ENCODE data around the gene SMIM17. TPM values are rescaled to one million over a fixed set of nuclear protein-coding genes. Genes with fewer than 3 reads are reported as not detected.

Gene SMIM17
- total RNA-seq, 1 experiment from 2014 or later = 0.28 TPM

GRCh38 chr19:56601375-56601774, 41.6 kb upstream of the SMIM17 start:
- Mint-ChIP-seq H3K36me3 (ENCODE audit: insufficient read depth in 1 of 3, low read depth in 3 of 3) (peaks cover 60 to 77% (median 72%) of the 10 kb centered on the region in 3 experiments), H3K4me1 (no peaks in the 10 kb centered on the region; a peak in 1 of 4 replicates), H3K9me3 (peaks cover 61 to 84% of the 10 kb centered on the region in 2 experiments), H3K27me3 (ENCODE audit: low read depth) (no peaks in the 10 kb centered on the region), H3K4me3 (no peak overlapping the region), H3K27ac (no peak overlapping the region; a peak in 1 of 7 replicates)
- no peak overlapping the region for H3K4ac ChIP-seq (ENCODE audit: low read depth, low read length)
- H3K4me2 ChIP-seq (ENCODE audit: insufficient read depth, insufficient read length, low read length) = no peak overlapping the region
- no peak overlapping the region for H2AK5ac ChIP-seq (ENCODE audit: insufficient read length, low read length)
- no peak overlapping the region for H2BK20ac ChIP-seq (ENCODE audit: low read depth, low read length, poor library complexity, severe bottlenecking)
- no peak overlapping the region for H2BK5ac ChIP-seq (ENCODE audit: insufficient read length, low read length)
- H2BK120ac ChIP-seq (ENCODE audit: low read depth, low read length, poor library complexity, severe bottlenecking) = no peak overlapping the region
- H2BK15ac ChIP-seq (ENCODE audit: low read depth, low read length) = no peak overlapping the region
- H4K5ac ChIP-seq (ENCODE audit: insufficient read length, low read depth, low read length) = no peak overlapping the region
- no peaks in the 10 kb centered on the region for H3K27me3 ChIP-seq (ENCODE audit: insufficient read depth, low read length)
- no peak overlapping the region for H4K91ac ChIP-seq (ENCODE audit: insufficient read length, low read depth, low read length)
- H2AFZ ChIP-seq (ENCODE audit: low read length) = no peak overlapping the region
- H3K23me2 ChIP-seq (ENCODE audit: insufficient read length, low read depth, low read length, poor library complexity, severe bottlenecking) = no peaks in the 10 kb centered on the region
- H3K9me3 ChIP-seq (ENCODE audit: control insufficient read depth, low read depth, low read length) = no peaks in the 10 kb centered on the region
- H3K27ac ChIP-seq (ENCODE audit: insufficient read length, low read depth, low read length) = no peak overlapping the region
- WGBS (ENCODE audit: extremely low coverage, insufficient read length, low lambda C conversion rate) = no CpG with 5 or more reads among the region's 3 CpGs
- no peak overlapping the region for H3K14ac ChIP-seq (ENCODE audit: insufficient read depth, low read length)
- no peak for TF ChIP-seq CTCF (conservative IDR thresholded peaks at IDR 0.05)
- H4K8ac ChIP-seq (replicated peaks; ENCODE audit: insufficient read length, low read depth, low read length) = no peak overlapping the region
- no peak overlapping the region for H3K18ac ChIP-seq (ENCODE audit: insufficient read length, low read depth, low read length)
- no peaks in the 10 kb centered on the region for H3K4me1 ChIP-seq (ENCODE audit: insufficient read depth, low read length)
- peaks cover 9% of the 10 kb centered on the region for H3K79me1 ChIP-seq (ENCODE audit: insufficient read depth, low read depth, low read length, poor library complexity, severe bottlenecking)
- no peak overlapping the region for H3T11ph ChIP-seq (ENCODE audit: low read length)
- no peak overlapping the region for H2BK12ac ChIP-seq (ENCODE audit: insufficient read length, low read depth, low read length)
- no peak for DNase-seq
- H3K23ac ChIP-seq (ENCODE audit: insufficient read length, low read depth, low read length) = no peak overlapping the region
- H3K79me2 ChIP-seq (ENCODE audit: insufficient read depth, low read length) = peaks cover 2% of the 10 kb centered on the region; the same call in 1 of the 2 replicates
- H3K9ac ChIP-seq (ENCODE audit: extremely low read depth, insufficient read length, low read length) = no peak overlapping the region
- H4K20me1 ChIP-seq (ENCODE audit: control insufficient read depth, insufficient read depth, insufficient read length) = no peaks in the 10 kb centered on the region
- H3K56ac ChIP-seq (ENCODE audit: insufficient read length, low read depth, low read length) = no peak overlapping the region
